Cerebellar nuclear complex (tissue), 1 donor: ENCODE measurements around the gene SLC25A13.

ENCODE experiments used
- DNase-seq, 2 experiments: peaks; one replicate each; lab custom pipeline; 2025; lab: John Stamatoyannopoulos, UW

The SLC25A13 gene

DNA sequence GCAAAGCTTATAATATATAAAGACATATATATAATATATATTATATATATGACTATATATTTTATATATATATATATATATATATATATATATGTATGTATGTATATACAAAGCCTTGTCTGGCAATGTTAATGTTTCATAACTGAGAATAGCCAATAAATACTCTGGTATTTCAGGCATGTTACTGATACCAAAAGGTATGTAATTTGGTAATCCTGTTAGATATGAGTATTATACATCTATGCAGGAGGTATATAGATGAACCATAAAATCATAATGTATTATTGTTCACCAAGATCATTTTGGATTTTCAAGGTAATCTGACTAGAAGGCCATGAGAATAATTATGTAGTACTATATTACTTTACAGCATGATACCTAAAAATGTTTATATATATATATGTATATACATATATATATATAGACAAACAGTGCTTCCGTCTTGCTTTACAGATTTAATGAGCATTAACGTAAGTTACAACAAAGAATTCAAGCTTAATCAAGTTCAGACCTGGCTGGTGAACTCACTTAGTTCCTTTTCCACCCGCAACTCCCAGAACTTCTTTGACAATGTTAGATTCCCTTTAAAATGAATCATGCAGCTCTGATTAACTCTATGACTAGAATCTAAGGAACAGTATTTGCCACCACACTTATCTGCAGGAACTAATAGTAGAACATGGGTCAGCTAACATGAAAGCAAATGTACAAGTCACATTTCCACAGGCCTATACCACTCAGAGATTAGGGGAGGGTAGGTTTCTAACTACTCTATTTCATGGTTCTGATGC is 82.7 kb downstream of the SLC25A13 start:
- DNase-seq = no peak

- DNase-seq = no peak
These were observed 83.4 kb downstream of the SLC25A13 start for GRCh38 chr7:96238474-96238873.

DNA sequence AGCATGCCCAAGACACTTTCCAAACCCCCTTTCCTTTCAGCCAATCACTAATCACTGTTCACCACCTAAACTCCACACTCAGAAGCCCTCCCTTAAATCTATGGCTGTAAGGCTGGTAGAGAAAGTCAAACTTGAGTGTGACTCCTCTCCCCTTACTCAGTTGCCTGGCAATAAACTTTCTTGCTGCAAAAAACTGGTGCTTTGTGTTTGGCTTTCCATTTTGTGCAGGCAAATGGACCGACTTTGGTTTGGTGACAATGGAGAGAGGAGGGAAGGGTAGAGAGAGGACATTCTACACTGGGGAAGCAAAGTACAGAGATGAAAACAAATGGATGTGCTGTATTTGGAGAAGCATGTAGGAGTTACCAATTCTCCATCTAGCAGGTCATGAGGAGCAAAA is 84.9 kb downstream of the SLC25A13 start:
- DNase-seq = no peak

DNA sequence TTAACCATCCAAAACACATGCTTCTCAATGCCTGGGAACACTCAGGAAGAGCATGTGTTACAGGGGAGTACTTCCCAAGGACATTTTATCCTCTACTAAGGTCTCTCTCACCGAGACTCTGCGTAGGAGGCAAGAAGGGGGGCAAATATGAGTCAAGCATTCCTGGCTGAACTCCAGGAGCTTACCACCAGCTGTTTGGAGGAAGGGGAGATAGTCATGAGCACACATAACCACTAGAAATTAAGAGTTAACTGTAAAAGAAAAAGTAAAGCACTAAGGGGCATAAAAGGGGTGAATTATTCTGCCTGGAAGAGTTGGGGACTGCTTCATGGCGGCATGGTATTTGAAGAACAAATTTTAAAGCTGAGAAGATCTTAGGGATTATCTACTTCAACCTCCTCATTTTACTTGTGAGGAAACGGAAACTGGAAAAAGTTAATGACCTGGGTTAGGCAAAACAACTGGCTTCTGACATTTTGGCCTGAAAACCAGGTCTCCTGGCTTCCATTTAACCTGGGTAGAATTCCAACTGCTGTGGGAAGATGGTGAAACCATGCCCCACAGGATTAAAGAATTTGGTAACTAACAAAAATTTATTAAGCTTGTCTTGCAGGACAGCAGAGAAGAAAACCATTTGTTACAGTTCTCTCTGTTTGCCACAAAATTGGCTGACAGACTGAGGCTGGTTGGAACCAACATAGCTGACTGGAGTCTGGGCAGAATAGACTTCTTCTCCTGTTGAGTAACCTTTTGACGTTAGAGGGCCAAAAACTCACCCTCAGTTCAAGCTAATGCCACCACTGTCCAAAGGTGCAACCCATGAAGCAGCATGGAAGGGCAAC is 85.5 kb downstream of the SLC25A13 start:
- DNase-seq = no peak

DNA sequence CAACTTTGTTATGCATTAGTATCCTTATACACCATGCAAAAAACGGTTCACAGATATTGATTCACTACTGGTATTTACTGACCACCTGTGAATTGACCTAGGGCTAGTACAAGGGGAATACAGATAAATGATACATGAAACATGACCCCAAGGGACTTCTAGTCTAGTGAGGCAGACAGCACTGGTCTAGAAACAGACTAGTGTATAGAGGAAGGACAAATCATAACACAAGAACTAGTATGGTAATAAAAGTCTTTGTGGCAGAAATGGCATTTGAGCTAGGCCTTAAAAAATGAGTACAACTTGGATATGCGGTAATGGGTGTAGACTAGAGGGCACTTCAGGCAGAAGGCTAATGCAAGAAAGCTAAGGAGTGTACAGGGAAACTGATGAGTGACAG is 86.6 kb downstream of the SLC25A13 start:
- no peak for DNase-seq

GRCh38 chr7:96233528-96234154 is 88.3 kb downstream of the SLC25A13 start:
- DNase-seq = no peak

GRCh38 chr7:96233084-96233483 is 88.8 kb downstream of the SLC25A13 start:
- no peak for DNase-seq

GRCh38 chr7:96228760-96229159 is 93.1 kb downstream of the SLC25A13 start:
- no peak for DNase-seq

GRCh38 chr7:96225251-96225650 is 96.6 kb downstream of the SLC25A13 start:
- no peak for DNase-seq

DNA sequence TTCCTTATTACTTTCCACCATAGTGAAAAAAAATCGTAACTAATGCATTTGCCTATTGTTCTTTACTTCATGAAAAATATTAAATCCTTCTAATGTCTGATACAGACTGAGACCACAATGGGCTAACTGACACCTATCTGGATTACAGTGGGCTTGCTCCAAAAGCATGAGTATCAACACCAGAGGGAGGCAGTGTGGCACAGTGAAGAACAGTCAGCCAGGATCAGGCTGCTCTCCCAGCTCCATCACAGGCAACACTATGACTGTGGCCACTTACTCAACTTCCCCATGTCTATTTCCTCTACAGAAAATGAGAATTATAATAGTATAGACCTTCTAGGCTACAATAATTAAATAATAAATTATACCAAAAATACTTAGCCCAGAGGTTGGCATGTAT is 97.2 kb downstream of the SLC25A13 start:
- DNase-seq = no peak

GRCh38 chr7:96224073-96224472 is 97.8 kb downstream of the SLC25A13 start:
- DNase-seq = no peak

DNA sequence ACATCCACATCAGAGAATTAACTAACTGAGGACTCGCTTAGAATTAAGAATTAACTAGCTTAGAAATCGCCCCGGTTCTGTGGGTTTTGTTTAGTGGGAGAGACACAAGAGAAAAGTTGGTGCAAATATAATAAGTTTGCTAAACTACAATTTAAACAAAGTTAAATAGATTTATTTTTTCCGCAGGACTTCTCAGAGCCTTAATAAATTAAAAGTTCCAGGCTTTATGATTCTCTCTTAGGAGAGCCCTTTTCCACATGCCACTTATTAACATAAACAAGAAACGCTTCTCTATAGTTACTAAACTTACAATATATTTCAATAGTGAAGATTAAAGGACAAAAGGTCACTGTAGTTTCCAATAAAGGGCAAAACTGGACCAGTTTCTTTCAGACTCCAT is 100.0 kb downstream of the SLC25A13 start:
- no peak for DNase-seq

DNA sequence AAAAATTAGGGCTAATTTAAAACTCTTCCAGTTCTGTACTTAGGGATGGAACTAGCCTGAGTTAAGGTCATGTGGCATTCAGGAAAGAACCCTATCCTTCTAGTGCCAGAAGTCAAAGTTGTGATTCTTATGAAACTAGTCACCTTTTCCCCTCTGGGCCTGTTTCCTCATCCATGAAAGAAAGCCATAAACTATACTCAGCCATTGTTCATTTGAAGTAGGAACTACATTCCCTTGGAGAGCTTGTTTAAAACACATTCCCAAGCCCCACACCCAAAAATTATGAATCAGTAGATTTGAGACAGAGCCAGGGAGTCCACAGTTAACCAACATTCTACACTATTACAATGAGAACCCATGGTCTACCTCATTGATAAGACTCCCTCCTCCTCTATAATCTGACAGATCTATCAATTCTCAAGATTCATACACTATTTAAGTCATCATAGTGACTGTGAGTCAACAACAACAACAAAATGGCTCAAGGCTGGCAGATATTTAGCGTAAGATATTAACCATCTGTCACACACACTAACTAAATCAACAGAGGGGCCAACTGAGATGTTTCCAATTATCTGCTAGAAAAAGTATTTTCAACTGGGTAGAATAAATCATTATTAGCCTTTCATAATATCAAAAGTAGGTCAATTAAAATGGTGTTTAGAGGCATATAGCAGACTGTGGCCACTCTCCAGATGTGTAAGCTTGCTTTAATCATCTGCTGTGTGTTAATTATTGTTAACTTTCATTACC is 102.3 kb downstream of the SLC25A13 start:
- no peak for DNase-seq

DNA sequence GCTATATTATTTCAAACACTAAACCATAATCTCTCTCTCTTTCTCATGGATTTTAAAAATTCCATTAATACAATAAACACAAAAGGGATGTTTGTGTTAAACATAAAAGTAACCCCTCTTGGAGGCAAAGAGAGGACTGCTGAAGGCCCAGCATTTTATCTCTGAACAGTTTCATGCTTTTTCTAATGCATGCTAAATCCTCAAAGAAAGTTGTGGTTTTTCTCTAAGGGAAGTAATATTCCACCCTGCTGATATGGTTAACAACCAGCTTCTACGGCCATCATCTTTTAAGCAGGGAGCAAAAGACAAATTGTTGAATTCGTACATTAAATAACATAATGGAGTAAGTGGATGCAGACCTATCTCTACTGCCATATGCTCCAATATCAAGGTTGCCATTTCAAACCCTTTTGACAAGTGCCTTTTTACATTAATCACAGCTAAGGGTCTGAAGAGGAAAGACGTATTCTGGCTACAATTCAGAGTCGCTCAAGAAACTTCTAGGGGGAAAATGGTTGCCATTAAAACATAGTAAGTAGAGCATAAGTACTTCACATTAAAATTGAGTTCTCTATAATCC is 103.1 kb downstream of the SLC25A13 start:
- no peak for DNase-seq

DNA sequence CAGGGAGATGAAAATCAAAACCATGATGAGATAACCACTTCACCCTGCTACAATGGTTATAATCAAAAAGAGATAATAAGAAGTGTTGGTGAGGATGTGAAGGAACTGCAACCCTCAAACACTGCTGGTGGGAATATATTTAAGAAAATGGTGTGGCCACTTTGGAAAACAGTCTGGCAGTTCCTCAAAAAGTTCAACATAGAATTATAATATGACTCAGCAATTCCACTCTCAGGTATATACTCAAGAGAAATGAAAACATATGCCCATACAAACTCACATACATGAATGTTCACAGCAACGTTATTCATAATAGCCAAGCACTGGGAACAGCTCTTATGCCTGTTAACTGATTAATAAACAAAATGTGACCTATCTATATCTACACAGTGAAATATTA is 104.8 kb downstream of the SLC25A13 start:
- DNase-seq = no peak

DNA sequence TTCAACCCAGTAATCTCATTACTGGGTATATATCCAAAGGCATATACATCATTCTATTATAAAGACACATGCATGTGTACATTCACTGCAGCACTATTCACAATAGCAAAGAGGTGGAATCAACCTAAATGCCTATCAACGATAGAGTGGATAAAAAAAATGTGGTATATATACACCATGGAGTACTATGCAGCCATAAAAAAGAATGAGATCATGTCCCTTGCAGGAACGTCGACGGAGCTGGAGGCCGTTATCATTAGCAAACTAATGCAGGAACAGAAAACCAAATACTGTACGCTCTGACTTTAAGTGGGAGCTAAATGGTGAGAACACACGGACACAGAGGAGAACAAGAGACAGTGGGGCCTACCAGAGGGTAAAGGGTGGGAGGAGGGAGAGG is 105.5 kb downstream of the SLC25A13 start:
- DNase-seq = no peak

- no peak for DNase-seq
These were observed 109.4 kb downstream of the SLC25A13 start for GRCh38 chr7:96212474-96212873.

DNA sequence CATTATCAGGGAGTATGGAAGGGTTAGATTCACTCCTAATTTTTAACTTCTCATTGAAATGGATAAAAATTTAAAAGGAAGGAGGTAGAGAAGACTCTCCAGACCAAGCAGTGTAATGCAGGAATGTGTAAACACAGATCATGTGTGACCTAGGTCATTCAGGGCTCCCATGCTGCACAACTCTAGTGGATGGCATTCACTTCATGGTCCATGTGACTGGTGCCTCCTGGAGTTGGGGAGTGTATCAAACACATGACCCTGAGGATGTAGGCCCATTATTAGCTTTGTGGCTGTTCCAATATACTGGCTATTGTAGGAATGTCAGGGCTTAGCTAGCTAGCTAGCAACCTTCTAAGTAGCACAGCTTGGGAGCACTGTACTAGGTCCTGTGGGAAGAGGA is 109.9 kb downstream of the SLC25A13 start:
- no peak for DNase-seq

- DNase-seq = no peak
These were observed 116.2 kb downstream of the SLC25A13 start for GRCh38 chr7:96205665-96206064.

GRCh38 chr7:96204601-96205000 is 117.3 kb downstream of the SLC25A13 start:
- no peak for DNase-seq

DNA sequence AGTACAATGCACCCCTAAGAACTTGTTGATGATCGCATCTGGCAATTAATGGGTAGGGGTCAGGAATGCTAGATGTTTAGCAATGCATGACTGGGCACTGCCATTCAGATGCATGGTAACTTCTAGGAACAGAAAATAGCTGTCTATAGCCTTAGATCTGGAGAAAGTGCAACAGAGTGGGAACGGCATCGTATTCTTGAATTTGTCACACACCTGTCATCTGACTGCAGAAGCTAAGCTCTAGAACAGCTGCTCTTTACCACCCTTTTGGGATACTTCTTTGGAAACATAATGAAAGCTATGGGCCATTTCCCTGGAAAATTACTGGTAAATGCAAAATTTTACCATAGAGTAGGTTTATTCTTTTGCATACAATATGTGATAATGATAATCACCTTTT is 118.1 kb downstream of the SLC25A13 start:
- DNase-seq = no peak

- DNase-seq = no peak
These were observed 119.8 kb downstream of the SLC25A13 start for GRCh38 chr7:96202102-96202501.
